Caco-2 (cell line): ENCODE measurements around the gene APLN. TPM values are rescaled to one million over a fixed set of nuclear protein-coding genes. Genes with fewer than 3 reads are reported as not detected.

Source experiments
- BruUV-seq: library from RNA; stranded (reverse); fragments of 400-500 nt; replicated peaks from 2 replicates; lab custom pipeline; 2021; lab: Mats Ljungman, UMichigan
- CTCF ChIA-PET: fragments of 300-600 bp; sonication (Branson Sonifier 250); formaldehyde crosslinking; loops from one replicate; lab custom pipeline; 2022; ENCODE audit warnings: antibody characterized with exemption; lab: Charles Lee
- POLR2A ChIA-PET: fragments of 300-600 bp; sonication (Branson Sonifier 250); formaldehyde crosslinking; loops from one replicate; lab custom pipeline; 2022; ENCODE audit warnings: antibody characterized with exemption; lab: Charles Lee
- DNase-seq, 2 experiments: peaks; one replicate each; pipeline versions ENCODE4 v3.0.0 to v3.0.0-alpha.2; 2020 to 2022
- H3K27me3 ChIP-seq: replicated peaks from 2 replicates; pipeline ENCODE4 v1.6.0; 2011; ENCODE audit warnings: low read length; ENCODE audit not compliant: control insufficient read depth, insufficient read depth
- H3K36me3 ChIP-seq: 2 replicates; pipeline ENCODE4 v1.5.1; 2011; ENCODE audit warnings: low read length; ENCODE audit not compliant: control insufficient read depth, insufficient read depth
- H3K4me1 ChIP-seq: fragments of 250-450 bp; sonication (Bioruptor Pico); 2 replicates; pipeline ENCODE4 v1.5.1; 2020; ENCODE audit warnings: mild to moderate bottlenecking
- H3K4me3 ChIP-seq: 2 replicates; pipeline ENCODE4 v1.5.1; 2011; ENCODE audit warnings: low read depth, mild to moderate bottlenecking, control low read depth, low read length
- H3K9me3 ChIP-seq: fragments of 250-450 bp; sonication (Bioruptor Pico); 2 replicates; pipeline ENCODE4 v1.5.1; 2020; ENCODE audit warnings: mild to moderate bottlenecking, moderate library complexity
- H3K27ac Mint-ChIP-seq: one replicate; pipeline ENCODE4 v1.8.0; 2022; ENCODE audit warnings: mixed read lengths; ENCODE audit not compliant: unreplicated experiment
- H3K27me3 Mint-ChIP-seq: one replicate; pipeline ENCODE4 v1.8.0; 2022; ENCODE audit warnings: mixed read lengths; ENCODE audit not compliant: insufficient read depth, unreplicated experiment
- H3K36me3 Mint-ChIP-seq: one replicate; pipeline ENCODE4 v1.8.0; 2022; ENCODE audit warnings: mild to moderate bottlenecking, mixed read lengths; ENCODE audit not compliant: insufficient read depth, unreplicated experiment
- H3K4me1 Mint-ChIP-seq: one replicate; pipeline ENCODE4 v1.8.0; 2022; ENCODE audit warnings: low read depth, mixed read lengths; ENCODE audit not compliant: unreplicated experiment
- H3K4me3 Mint-ChIP-seq: one replicate; pipeline ENCODE4 v1.8.0; 2022; ENCODE audit warnings: mild to moderate bottlenecking, moderate library complexity, mixed read lengths; ENCODE audit not compliant: unreplicated experiment
- H3K9me3 Mint-ChIP-seq: one replicate; pipeline ENCODE4 v1.8.0; 2022; ENCODE audit warnings: mixed read lengths; ENCODE audit not compliant: unreplicated experiment
- CTCF ChIP-seq, 2 experiments: fragments of 200-600 bp in 1 of 2; IDR thresholded peaks; 1 replicate in 1 of 2; 2 replicates in 1 of 2; pipeline versions ENCODE4 v1.5.1 to v1.8.0; 2011 to 2022; ENCODE audit warnings: antibody characterized with exemption in 1 of 2, control low read depth in 1 of 2, inconsistent platforms in 1 of 2, low read depth in 1 of 2, low read length in 1 of 2, mild to moderate bottlenecking in 1 of 2, moderate library complexity in 1 of 2; ENCODE audit not compliant: insufficient read depth in 1 of 2, severe bottlenecking in 1 of 2, unreplicated experiment in 1 of 2
- intact Hi-C: fragments of 100-400 bp; cut with micrococcal nuclease; formaldehyde crosslinking; loops from one replicate; pipeline ENCODE4 v1.10.0; 2022; ENCODE audit not compliant: unreplicated experiment
- total RNA-seq: library from RNA; stranded (reverse); gene quantifications from 2 replicates; pipeline ENCODE4 v1.2.3, GENCODE V29; 2022

APLN gene
- total RNA-seq, 1 experiment from 2014 or later: 0.20 TPM

DNA sequence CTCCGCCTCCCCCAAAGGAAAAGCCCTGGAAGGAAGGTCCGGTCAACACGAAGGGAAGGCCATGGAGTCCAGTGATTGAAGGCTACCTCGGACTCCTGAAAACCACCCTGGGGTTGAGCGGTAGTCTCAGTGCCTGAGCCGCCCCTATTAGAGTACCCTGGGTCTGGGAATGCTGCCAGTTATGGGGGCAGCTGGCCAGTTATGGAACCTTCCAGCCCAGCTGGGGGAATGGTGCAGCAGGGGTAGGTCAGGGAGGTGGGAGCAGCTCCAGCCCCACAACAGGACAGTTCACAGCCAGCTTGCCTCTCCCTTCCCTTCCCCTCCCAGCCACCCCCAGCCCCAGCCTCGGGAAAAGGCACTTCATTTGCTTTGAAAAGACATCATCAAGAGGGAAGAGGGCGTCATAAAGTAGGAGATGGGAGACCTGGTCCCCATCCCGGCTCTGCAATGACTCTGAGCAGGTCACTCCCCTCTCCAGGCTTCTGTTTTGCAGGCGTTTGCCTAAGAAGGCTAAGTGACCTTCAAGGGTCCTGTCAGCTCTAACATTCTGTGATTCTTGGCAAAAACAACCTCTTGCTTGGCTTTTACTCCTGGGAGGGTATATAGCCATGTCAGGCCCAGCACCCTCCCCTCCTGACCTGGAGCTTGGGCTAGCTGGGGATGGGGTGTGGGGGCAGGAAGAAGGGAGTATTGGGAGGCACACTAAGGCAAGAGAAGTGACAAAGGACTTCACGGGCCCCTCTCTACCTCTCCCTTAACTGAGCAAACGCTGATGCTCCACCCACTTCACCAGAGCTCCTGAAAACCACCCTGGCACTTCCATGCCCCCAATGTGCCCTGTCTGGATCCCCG lies 8.0 kb downstream of the APLN start:
- Histone ChIP-seq H3K27me3 (no peaks in the 10 kb centered on the region), H3K9me3 (no peaks in the 10 kb centered on the region), H3K36me3 (no peaks in the 10 kb centered on the region), H3K4me1 (no peaks in the 10 kb centered on the region), H3K4me3 (no peak overlapping the region)
- ChIA-PET POLR2A (no interaction called here), CTCF (no interaction called here)
- Mint-ChIP-seq H3K4me3 (no peak overlapping the region), H3K4me1 (no peaks in the 10 kb centered on the region), H3K27me3 (no peaks in the 10 kb centered on the region), H3K36me3 (no peaks in the 10 kb centered on the region), H3K27ac (no peak overlapping the region), H3K9me3 (no peaks in the 10 kb centered on the region)
- intact Hi-C loops: no loop called here
- BruUV-seq: no TSS peak
- no peak for TF ChIP-seq CTCF (IDR thresholded peaks at IDR 0.05; ENCODE audit: insufficient read depth in 1 of 2, low read depth in 1 of 2, low read length in 1 of 2, severe bottlenecking in 1 of 2, unreplicated experiment in 1 of 2)
- no peak for DNase-seq

- H3K27me3 Mint-ChIP-seq: no peaks in the 10 kb centered on the region
- H3K9me3 Mint-ChIP-seq: no peaks in the 10 kb centered on the region
- H3K4me3 Mint-ChIP-seq: no peak overlapping the region
- Histone ChIP-seq H3K27me3 (no peaks in the 10 kb centered on the region), H3K9me3 (no peaks in the 10 kb centered on the region), H3K4me1 (no peaks in the 10 kb centered on the region), H3K4me3 (no peak overlapping the region), H3K36me3 (no peaks in the 10 kb centered on the region)
- H3K27ac Mint-ChIP-seq: no peak overlapping the region
- ChIA-PET POLR2A (no interaction called here), CTCF (no interaction called here)
- intact Hi-C loops: no loop called here
- no TSS peak for BruUV-seq
- DNase-seq: no peak
- H3K36me3 Mint-ChIP-seq: no peaks in the 10 kb centered on the region
- no peaks in the 10 kb centered on the region for H3K4me1 Mint-ChIP-seq
- no peak for TF ChIP-seq CTCF (IDR thresholded peaks at IDR 0.05; ENCODE audit: insufficient read depth in 1 of 2, low read depth in 1 of 2, low read length in 1 of 2, severe bottlenecking in 1 of 2, unreplicated experiment in 1 of 2)
Observed at GRCh38 chrX:129642641-129643040, 12.1 kb downstream of the APLN start.

GRCh38 chrX:129641941-129642340 lies 12.8 kb downstream of the APLN start:
- H3K27me3 ChIP-seq: no peaks in the 10 kb centered on the region
- intact Hi-C loops: no loop called here
- no peaks in the 10 kb centered on the region for H3K4me1 ChIP-seq
- Mint-ChIP-seq H3K27ac (no peak overlapping the region), H3K4me3 (no peak overlapping the region), H3K36me3 (no peaks in the 10 kb centered on the region), H3K4me1 (no peaks in the 10 kb centered on the region), H3K27me3 (no peaks in the 10 kb centered on the region), H3K9me3 (no peaks in the 10 kb centered on the region)
- no peak overlapping the region for H3K4me3 ChIP-seq
- no peaks in the 10 kb centered on the region for H3K9me3 ChIP-seq
- no peak for TF ChIP-seq CTCF (IDR thresholded peaks at IDR 0.05; ENCODE audit: insufficient read depth in 1 of 2, low read depth in 1 of 2, low read length in 1 of 2, severe bottlenecking in 1 of 2, unreplicated experiment in 1 of 2)
- no TSS peak for BruUV-seq
- POLR2A ChIA-PET: no interaction called here
- CTCF ChIA-PET: no interaction called here
- H3K36me3 ChIP-seq: no peaks in the 10 kb centered on the region
- DNase-seq: no peak
